AG04450 (cell line): ENCODE results near the gene TGFBR2. TPM values are rescaled to one million over a fixed set of nuclear protein-coding genes. Genes with fewer than 3 reads are reported as not detected.

Experiments used
- CTCF ChIA-PET: fragments of 300-600, 350-600 bp; formaldehyde crosslinking; extraction: SDS; loops from one replicate; lab custom pipeline; 2022; ENCODE audit warnings: antibody characterized with exemption, inconsistent platforms; lab: Charles Lee
- POLR2A ChIA-PET: fragments of 350-600 bp; formaldehyde crosslinking; extraction: SDS; loops from one replicate; lab custom pipeline; 2021; ENCODE audit warnings: antibody characterized with exemption, inconsistent platforms; lab: Yijun Ruan, JAX
- DNase-seq: peaks from one replicate; pipeline ENCODE4 v3.0.0-alpha.2; 2011; ENCODE audit warnings: low read depth, low spot score
- H3K27ac ChIP-seq: one replicate; pipeline ENCODE4 v1.5.1; 2012; ENCODE audit warnings: low read depth, low read length, control low read depth
- H3K27me3 ChIP-seq: one replicate; pipeline ENCODE4 v1.6.0; 2012; ENCODE audit warnings: low read length; ENCODE audit not compliant: control insufficient read depth, insufficient read depth
- H3K4me3 ChIP-seq: 2 replicates; pipeline ENCODE4 v1.5.1; 2011; ENCODE audit warnings: mild to moderate bottlenecking, low read depth, low read length, control low read depth
- H3K9me3 ChIP-seq: 2 replicates; pipeline ENCODE4 v1.5.1; 2012; ENCODE audit warnings: low read length; ENCODE audit not compliant: control insufficient read depth, insufficient read depth
- polyA plus RNA-seq: library from polyadenylated mRNA; depleted of rRNA; stranded (reverse); fragments of >200 nt; gene quantifications from 2 replicates; pipeline ENCODE4 v1.2.3, GENCODE V29; 2011
- TF ChIP-seq, protein P1 (sequence below): IDR thresholded peaks from 2 replicates; pipeline ENCODE4 v1.5.1; 2011; ENCODE audit warnings: low read depth, low read length, control low read depth, inconsistent platforms

Gene TGFBR2
- polyA plus RNA-seq, 1 experiment, result 158 TPM

DNA sequence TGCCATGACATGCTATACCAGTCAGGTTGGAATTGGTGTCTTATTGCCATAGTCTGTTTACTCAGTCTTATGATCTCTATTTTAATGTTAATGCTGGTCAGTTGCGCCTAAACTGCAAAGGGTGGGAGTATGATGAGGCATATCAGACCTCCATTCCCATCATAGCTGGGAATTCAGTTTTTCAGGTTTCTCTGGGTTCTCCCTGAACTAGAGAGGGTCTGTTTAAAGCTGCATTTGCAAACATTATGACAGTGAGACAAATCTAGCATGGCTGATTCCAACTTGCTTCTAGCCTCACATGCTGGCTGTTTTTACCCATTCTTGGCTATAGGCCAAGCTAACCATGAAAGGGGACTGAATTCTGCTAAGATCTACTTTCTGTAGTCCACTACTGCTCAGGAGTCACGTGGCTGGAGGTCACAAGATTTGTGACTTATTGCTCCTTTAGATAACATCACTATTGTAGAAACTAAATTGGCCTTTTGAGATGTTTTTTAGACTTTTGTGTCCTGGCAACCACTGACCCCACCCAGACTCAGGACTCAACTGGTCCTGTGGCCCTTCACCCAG lies 96.5 kb downstream of the TGFBR2 start:
- TF ChIP-seq, protein P1, sequence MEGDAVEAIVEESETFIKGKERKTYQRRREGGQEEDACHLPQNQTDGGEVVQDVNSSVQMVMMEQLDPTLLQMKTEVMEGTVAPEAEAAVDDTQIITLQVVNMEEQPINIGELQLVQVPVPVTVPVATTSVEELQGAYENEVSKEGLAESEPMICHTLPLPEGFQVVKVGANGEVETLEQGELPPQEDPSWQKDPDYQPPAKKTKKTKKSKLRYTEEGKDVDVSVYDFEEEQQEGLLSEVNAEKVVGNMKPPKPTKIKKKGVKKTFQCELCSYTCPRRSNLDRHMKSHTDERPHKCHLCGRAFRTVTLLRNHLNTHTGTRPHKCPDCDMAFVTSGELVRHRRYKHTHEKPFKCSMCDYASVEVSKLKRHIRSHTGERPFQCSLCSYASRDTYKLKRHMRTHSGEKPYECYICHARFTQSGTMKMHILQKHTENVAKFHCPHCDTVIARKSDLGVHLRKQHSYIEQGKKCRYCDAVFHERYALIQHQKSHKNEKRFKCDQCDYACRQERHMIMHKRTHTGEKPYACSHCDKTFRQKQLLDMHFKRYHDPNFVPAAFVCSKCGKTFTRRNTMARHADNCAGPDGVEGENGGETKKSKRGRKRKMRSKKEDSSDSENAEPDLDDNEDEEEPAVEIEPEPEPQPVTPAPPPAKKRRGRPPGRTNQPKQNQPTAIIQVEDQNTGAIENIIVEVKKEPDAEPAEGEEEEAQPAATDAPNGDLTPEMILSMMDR, result no peak
- POLR2A ChIA-PET, result no interaction called here
- Histone ChIP-seq H3K4me3 (no peak overlapping the region), H3K27me3 (no peaks in the 10 kb centered on the region), H3K27ac (no peak overlapping the region), H3K9me3 (peaks cover 4% of the 10 kb centered on the region; the same call in 1 of the 2 replicates)
- CTCF ChIA-PET, result interaction anchor here (3.6 kb wide), 1 partner anchor 9 kb away, joined by 20 read pairs; no protein-coding TSS in a partner anchor
- no peak for DNase-seq

DNA sequence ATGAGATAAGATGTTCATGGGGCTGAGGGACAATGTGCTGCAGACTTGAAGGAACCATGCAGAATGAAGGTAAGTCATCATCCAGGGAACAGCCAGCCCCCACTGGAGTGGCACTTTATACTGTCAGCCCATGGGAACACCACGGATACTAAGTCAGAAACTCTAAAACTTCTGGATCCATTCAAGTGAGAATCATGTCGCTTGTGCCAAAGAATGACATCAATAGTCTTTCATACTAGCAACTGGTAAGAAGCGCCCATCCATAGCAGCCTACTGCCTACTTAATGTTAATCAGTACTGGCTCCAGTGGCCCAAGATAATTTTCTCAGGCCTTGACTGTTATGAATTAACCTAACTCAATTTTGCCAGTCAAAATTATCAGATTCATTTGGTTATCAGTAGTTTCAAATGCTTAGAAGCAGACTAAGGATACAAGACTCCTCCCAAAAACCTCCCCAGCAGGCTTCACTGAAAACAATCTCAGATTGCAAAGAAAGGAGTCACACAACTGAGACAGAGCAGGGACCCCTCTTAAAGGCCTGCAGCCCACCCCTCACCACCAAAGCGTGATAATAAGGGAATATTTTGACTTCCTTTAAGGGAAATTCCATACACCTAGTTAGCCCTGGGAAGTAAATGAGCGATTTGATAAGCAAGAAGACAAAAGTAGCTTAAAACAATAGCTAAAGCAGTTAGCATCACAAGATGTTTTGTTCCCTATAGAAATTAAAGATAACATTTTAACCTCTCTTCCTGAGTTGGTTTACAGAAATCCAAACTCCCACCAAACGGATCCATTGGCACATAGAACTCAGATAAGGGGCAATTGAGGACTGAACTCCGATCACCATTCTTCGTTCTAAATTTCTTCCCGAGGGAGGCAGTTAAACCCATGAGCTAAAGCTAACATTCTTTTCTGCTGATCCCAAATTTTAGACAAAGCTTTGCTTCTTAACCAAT lies 98.8 kb downstream of the TGFBR2 start:
- peaks cover 4% of the 10 kb centered on the region; the same call in 1 of the 2 replicates for H3K9me3 ChIP-seq
- DNase-seq, result no peak
- TF ChIP-seq, protein P1, result no peak
- no peaks in the 10 kb centered on the region for H3K27me3 ChIP-seq
- ChIA-PET CTCF (interaction anchor here (0.6 to 3.6 kb wide), 3 partner anchors 11 to 663 kb away, joined by 3 to 20 read pairs (median 6); no protein-coding TSS in a partner anchor), POLR2A (no interaction called here)
- H3K4me3 ChIP-seq, result no peak overlapping the region
- H3K27ac ChIP-seq, result no peak overlapping the region

DNA sequence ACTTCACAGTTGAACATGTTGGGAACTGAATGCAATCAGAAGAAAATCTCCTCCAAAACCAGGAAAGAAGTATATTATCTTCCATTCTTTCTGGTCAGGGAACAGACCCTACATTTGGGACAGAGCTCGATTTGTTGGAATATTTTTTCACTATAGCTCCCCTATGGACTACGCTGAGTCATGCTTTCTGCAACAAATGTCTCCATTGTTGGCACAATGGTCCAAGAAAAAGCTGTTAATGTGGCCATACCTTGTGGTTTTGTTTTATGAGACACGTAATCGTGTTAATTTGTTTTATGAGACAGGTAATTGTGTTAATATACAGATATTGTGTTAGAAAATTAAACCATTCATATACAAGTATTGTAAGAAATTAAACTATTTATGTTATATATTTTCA lies 101.4 kb downstream of the TGFBR2 start:
- POLR2A ChIA-PET, result no interaction called here
- no peak for DNase-seq
- TF ChIP-seq, protein P1, result no peak
- CTCF ChIA-PET, result no interaction called here
- Histone ChIP-seq H3K4me3 (no peak overlapping the region), H3K9me3 (peaks cover 4% of the 10 kb centered on the region; the same call in 1 of the 2 replicates), H3K27ac (no peak overlapping the region), H3K27me3 (no peaks in the 10 kb centered on the region)

DNA sequence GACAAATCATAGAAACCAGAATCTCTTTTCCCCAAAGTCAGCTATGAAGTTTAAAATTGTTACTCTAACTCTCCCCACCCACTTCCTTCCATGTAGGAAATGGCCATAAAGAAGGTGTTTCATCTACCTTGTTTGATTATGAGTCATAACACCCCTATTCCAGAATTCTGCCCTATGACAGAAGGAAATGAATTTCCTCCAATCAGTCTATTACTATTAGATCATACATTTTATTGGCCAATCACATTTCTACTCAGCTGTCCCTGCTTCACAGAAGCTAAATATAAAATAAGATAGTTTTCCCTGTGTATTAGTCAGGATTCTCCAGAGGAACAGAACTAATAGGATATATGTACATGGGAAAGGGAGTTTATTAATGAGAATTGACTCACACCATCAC lies 102.1 kb downstream of the TGFBR2 start:
- DNase-seq, result no peak
- Histone ChIP-seq H3K9me3 (no peaks in the 10 kb centered on the region), H3K27ac (no peak overlapping the region), H3K4me3 (no peak overlapping the region), H3K27me3 (no peaks in the 10 kb centered on the region)
- POLR2A ChIA-PET, result no interaction called here
- TF ChIP-seq, protein P1, result no peak
- CTCF ChIA-PET, result no interaction called here
